Trophoblast cell (in vitro differentiated cells and primary cell): ENCODE results near the gene PTCHD4.
A peak's percentile ranks its signal among the peaks of the same experiment; 100 is the strongest.
"Not testable (repeated sequence)": the region's sequence is repeated elsewhere in the genome, so short reads cannot be mapped to it uniquely, and the experiment has no call there.

Experiments
- DNase-seq, 2 donors: peaks; one replicate each; pipeline ENCODE4 v3.0.0-alpha.2; 2016
- H2AFZ ChIP-seq: 2 replicates; pipeline ENCODE4 v1.6.1; 2013; ENCODE audit warnings: low read length, moderate library complexity, mild to moderate bottlenecking; ENCODE audit not compliant: insufficient read depth, poor library complexity
- H2AK5ac ChIP-seq: 2 replicates; pipeline ENCODE4 v1.6.1; 2013; ENCODE audit warnings: mild to moderate bottlenecking, low read length
- H2BK120ac ChIP-seq: 2 replicates; pipeline ENCODE4 v1.6.1; 2013; ENCODE audit warnings: low read length, mild to moderate bottlenecking, moderate library complexity; ENCODE audit not compliant: insufficient read depth, poor library complexity
- H2BK12ac ChIP-seq: 2 replicates; pipeline ENCODE4 v1.6.1; 2013; ENCODE audit warnings: mild to moderate bottlenecking, low read length, moderate library complexity
- H2BK5ac ChIP-seq: 2 replicates; pipeline ENCODE4 v1.6.1; 2013; ENCODE audit warnings: low read length, low read depth, moderate library complexity, mild to moderate bottlenecking; ENCODE audit not compliant: poor library complexity
- H3K14ac ChIP-seq: 2 replicates; pipeline ENCODE4 v1.6.1; 2013; ENCODE audit warnings: mild to moderate bottlenecking, low read length
- H3K18ac ChIP-seq: 2 replicates; pipeline ENCODE4 v1.6.1; 2013; ENCODE audit warnings: mild to moderate bottlenecking, low read length
- H3K23ac ChIP-seq: 2 replicates; pipeline ENCODE4 v1.6.1; 2013; ENCODE audit warnings: low read length
- H3K27ac ChIP-seq: 2 replicates; pipeline ENCODE4 v1.5.1; 2013; ENCODE audit warnings: low read depth, mild to moderate bottlenecking, inconsistent platforms, low read length, moderate library complexity
- H3K27me3 ChIP-seq: 2 replicates; pipeline ENCODE4 v1.6.1; 2013; ENCODE audit warnings: inconsistent platforms, mild to moderate bottlenecking, low read length, moderate library complexity; ENCODE audit not compliant: insufficient read depth
- H3K36me3 ChIP-seq, 2 experiments: 1 replicate in 1 of 2; 2 replicates in 1 of 2; pipeline ENCODE4 v1.6.1; 2013; ENCODE audit warnings: low read length in 2 of 2, mild to moderate bottlenecking in 2 of 2, moderate library complexity in 1 of 2; ENCODE audit not compliant: insufficient read depth in 2 of 2, control insufficient read depth in 1 of 2
- H3K4ac ChIP-seq: 2 replicates; pipeline ENCODE4 v1.6.1; 2013; ENCODE audit warnings: low read depth, mild to moderate bottlenecking, low read length, moderate library complexity
- H3K4me1 ChIP-seq, 2 experiments: 1 replicate in 1 of 2; 2 replicates in 1 of 2; pipeline ENCODE4 v1.6.1; 2013; ENCODE audit warnings: low read length in 2 of 2, mild to moderate bottlenecking in 2 of 2, moderate library complexity in 1 of 2; ENCODE audit not compliant: insufficient read depth in 2 of 2, control insufficient read depth in 1 of 2
- H3K4me2 ChIP-seq: 2 replicates; pipeline ENCODE4 v1.6.1; 2013; ENCODE audit warnings: inconsistent platforms, mild to moderate bottlenecking, low read length, moderate library complexity
- H3K4me3 ChIP-seq: 2 replicates; pipeline ENCODE4 v1.5.1; 2013; ENCODE audit warnings: mild to moderate bottlenecking, low read depth, low read length, inconsistent platforms
- H3K79me1 ChIP-seq: one replicate; pipeline ENCODE4 v1.6.1; 2013; ENCODE audit warnings: low read length
- H3K79me2 ChIP-seq: 2 replicates; pipeline ENCODE4 v1.6.1; 2013; ENCODE audit warnings: low read length, mild to moderate bottlenecking; ENCODE audit not compliant: control insufficient read depth, insufficient read depth, poor library complexity
- H3K9ac ChIP-seq: 2 replicates; pipeline ENCODE4 v1.6.1; 2013; ENCODE audit warnings: mild to moderate bottlenecking, low read length
- H3K9me3 ChIP-seq: 2 replicates; pipeline ENCODE4 v1.6.1; 2013; ENCODE audit warnings: low read depth, mild to moderate bottlenecking, control low read depth, inconsistent platforms, low read length; ENCODE audit not compliant: insufficient read depth
- H4K12ac ChIP-seq: 2 replicates; pipeline ENCODE4 v1.6.1; 2013; ENCODE audit warnings: low read depth, mild to moderate bottlenecking, low read length, moderate library complexity
- H4K8ac ChIP-seq: 2 replicates; pipeline ENCODE4 v1.6.1; 2013; ENCODE audit warnings: low read depth, mild to moderate bottlenecking, low read length, moderate library complexity
- H4K91ac ChIP-seq: one replicate; pipeline ENCODE4 v1.6.1; 2013; ENCODE audit warnings: low read depth, mild to moderate bottlenecking, low read length, moderate library complexity
- WGBS: extraction: QIAGEN DNeasy Blood & Tissue Kit; methylation state at CpG from one replicate; pipeline ENCODE4 v1.1.7; 2013; ENCODE audit warnings: missing lambda C conversion rate; ENCODE audit not compliant: insufficient read length, insufficient coverage; ENCODE audit errors: extremely low coverage; 5-methylcytosine and 5-hydroxymethylcytosine counted together

The PTCHD4 gene

GRCh38 chr6:48135323-48136084 is 24.5 kb upstream of the PTCHD4 start:
- Histone ChIP-seq H3K9me3 (no peaks in the 10 kb centered on the region), H4K8ac (no peak overlapping the region), H3K23ac (no peak overlapping the region), H3K79me2 (no peaks in the 10 kb centered on the region), H3K79me1 (peaks cover 1% of the 10 kb centered on the region), H2BK120ac (peak overlapping the region; percentile 33), H2BK5ac (no peak overlapping the region), H3K18ac (no peak overlapping the region), H3K4me1 (peaks cover 0 to 5% of the 10 kb centered on the region in 2 experiments), H4K91ac (no peak overlapping the region), H2AK5ac (no peak overlapping the region), H3K27me3 (no peaks in the 10 kb centered on the region), H3K4ac (no peak overlapping the region), H3K36me3 (no peaks in the 10 kb centered on the region), H2BK12ac (no peak overlapping the region), H3K4me3 (no peak overlapping the region), H3K9ac (no peak overlapping the region), H2AFZ (no peak overlapping the region), H3K4me2 (no peak overlapping the region), H3K27ac (no peak overlapping the region), H3K14ac (no peak overlapping the region), H4K12ac (no peak overlapping the region)
- WGBS, result no CpG with 5 or more reads among the region's 5 CpGs
- peak; percentile 64 to 78 for DNase-seq

GRCh38 chr6:48134246-48134645 is 23.2 kb upstream of the PTCHD4 start:
- Histone ChIP-seq H2AFZ (no peak overlapping the region), H3K23ac (no peak overlapping the region), H3K4me1 (peaks cover 0 to 5% of the 10 kb centered on the region in 2 experiments), H3K36me3 (no peaks in the 10 kb centered on the region), H3K79me1 (peaks cover 1% of the 10 kb centered on the region), H4K8ac (no peak overlapping the region), H3K79me2 (no peaks in the 10 kb centered on the region), H3K9me3 (no peaks in the 10 kb centered on the region), H3K27me3 (no peaks in the 10 kb centered on the region), H3K4me2 (no peak overlapping the region), H3K4ac (no peak overlapping the region), H3K4me3 (no peak overlapping the region), H4K12ac (no peak overlapping the region), H3K27ac (no peak overlapping the region), H2AK5ac (no peak overlapping the region), H4K91ac (no peak overlapping the region), H3K14ac (no peak overlapping the region), H2BK12ac (no peak overlapping the region), H3K9ac (no peak overlapping the region), H2BK5ac (no peak overlapping the region), H2BK120ac (no peak overlapping the region), H3K18ac (no peak overlapping the region)
- no CpG with 5 or more reads among the region's 2 CpGs for WGBS
- no peak for DNase-seq

- no peaks in the 10 kb centered on the region for H3K79me1 ChIP-seq
- no peak overlapping the region for H2BK120ac ChIP-seq
- DNase-seq, result no peak
- H2AK5ac ChIP-seq, result no peak overlapping the region
- H2BK12ac ChIP-seq, result no peak overlapping the region
- H3K27ac ChIP-seq, result no peak overlapping the region
- no peak overlapping the region for H2AFZ ChIP-seq
- H3K4me2 ChIP-seq, result no peak overlapping the region
- no peaks in the 10 kb centered on the region for H3K79me2 ChIP-seq
- H3K36me3 ChIP-seq, result no peaks in the 10 kb centered on the region
- no peak overlapping the region for H4K12ac ChIP-seq
- WGBS, result no CpG with 5 or more reads among the region's 4 CpGs
- H3K9me3 ChIP-seq, result no peaks in the 10 kb centered on the region
- no peaks in the 10 kb centered on the region for H3K27me3 ChIP-seq
- no peak overlapping the region for H4K8ac ChIP-seq
- H3K4me3 ChIP-seq, result no peak overlapping the region
- H3K4me1 ChIP-seq, result no peaks in the 10 kb centered on the region
- no peak overlapping the region for H3K14ac ChIP-seq
- no peak overlapping the region for H3K4ac ChIP-seq
- no peak overlapping the region for H3K9ac ChIP-seq
- no peak overlapping the region for H4K91ac ChIP-seq
- no peak overlapping the region for H3K23ac ChIP-seq
- H2BK5ac ChIP-seq, result no peak overlapping the region
- H3K18ac ChIP-seq, result no peak overlapping the region
Measured at GRCh38 chr6:48123601-48124000, 12.6 kb upstream of the PTCHD4 start.

GRCh38 chr6:48121983-48122749 is 11.2 kb upstream of the PTCHD4 start:
- H2BK12ac ChIP-seq, H3K27ac ChIP-seq, H3K14ac ChIP-seq, H4K12ac ChIP-seq, H3K4me2 ChIP-seq, H3K18ac ChIP-seq, H2AK5ac ChIP-seq, H2AFZ ChIP-seq, H3K9me3 ChIP-seq, H3K9ac ChIP-seq, H3K79me2 ChIP-seq, H4K8ac ChIP-seq, DNase-seq, H3K4ac ChIP-seq, H2BK5ac ChIP-seq, H2BK120ac ChIP-seq, H3K23ac ChIP-seq, H3K79me1 ChIP-seq, H4K91ac ChIP-seq, H3K4me3 ChIP-seq, H3K27me3 ChIP-seq, H3K36me3 ChIP-seq, H3K4me1 ChIP-seq: not testable (repeated sequence)
- WGBS, result no CpG with 5 or more reads among the region's 1 CpG
